Measurements from ENCODE around the gene MRM2.

Gene MRM2

GRCh38 chr7:2245883-2246675, 4.1 kb upstream of the MRM2 start:
- DNase-seq: no peak

GRCh38 chr7:2244404-2244995, 2.5 kb upstream of the MRM2 start:
- no peak for DNase-seq

- DNase-seq: no peak
Measured at GRCh38 chr7:2243458-2243857, 1.5 kb upstream of the MRM2 start.

GRCh38 chr7:2242541-2243429, 780 bp upstream of the MRM2 start:
- DNase-seq: no peak

DNA sequence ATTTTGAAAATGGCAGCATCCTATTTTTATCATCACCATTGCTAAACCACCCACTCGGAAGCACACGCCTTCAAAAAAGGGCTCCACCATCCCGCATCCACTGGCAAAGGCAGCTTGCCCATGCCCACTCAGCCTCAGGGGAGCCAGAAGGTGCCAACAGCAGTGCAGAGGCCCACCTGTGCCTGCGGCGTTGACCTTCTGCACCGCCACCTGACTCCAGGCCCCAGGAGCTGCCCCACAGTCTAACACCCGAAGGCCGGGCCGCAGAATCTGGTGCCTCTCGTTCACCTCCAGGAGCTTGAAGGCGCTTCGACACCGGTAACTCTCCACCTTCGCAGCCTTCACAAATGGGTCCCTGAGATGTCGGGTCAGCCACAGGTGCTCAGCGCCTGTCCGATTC, 2.8 kb downstream of the MRM2 start:
- DNase-seq: no peak

DNA sequence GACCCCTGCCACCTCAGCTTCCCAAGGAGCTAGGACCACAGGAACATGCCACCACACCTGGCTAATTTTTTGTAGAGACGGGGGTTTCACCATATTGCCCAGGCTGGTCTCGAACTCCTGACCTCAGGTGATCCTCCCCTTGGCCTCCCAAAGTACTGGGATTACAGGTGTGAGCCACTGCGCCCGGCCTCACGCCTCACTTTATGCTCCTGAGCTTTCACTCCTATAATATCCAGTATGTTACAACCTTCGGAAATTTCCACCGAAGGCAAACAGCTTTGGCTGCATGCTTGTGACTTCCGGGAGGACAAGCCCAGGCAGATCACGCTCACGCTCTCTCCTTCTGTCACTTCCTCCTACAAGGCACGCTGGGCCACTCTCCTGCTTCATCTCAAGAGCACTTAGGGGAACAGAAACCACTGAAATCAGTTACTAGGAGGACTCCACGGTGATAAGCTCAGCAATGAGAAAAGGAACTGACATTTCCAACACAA, 4.8 kb downstream of the MRM2 start:
- no peak for DNase-seq

GRCh38 chr7:2233926-2234325, 8.1 kb downstream of the MRM2 start:
- no peak for DNase-seq

GRCh38 chr7:2232766-2233520, 9.1 kb downstream of the MRM2 start, which contains the start of gene MAD1L1:
Gene MAD1L1 (minus strand): TSS chr7:2232945. CDS start chr7:2230133, 2,812 bp downstream.
- peak; percentile 84 to 85 for DNase-seq

DNA sequence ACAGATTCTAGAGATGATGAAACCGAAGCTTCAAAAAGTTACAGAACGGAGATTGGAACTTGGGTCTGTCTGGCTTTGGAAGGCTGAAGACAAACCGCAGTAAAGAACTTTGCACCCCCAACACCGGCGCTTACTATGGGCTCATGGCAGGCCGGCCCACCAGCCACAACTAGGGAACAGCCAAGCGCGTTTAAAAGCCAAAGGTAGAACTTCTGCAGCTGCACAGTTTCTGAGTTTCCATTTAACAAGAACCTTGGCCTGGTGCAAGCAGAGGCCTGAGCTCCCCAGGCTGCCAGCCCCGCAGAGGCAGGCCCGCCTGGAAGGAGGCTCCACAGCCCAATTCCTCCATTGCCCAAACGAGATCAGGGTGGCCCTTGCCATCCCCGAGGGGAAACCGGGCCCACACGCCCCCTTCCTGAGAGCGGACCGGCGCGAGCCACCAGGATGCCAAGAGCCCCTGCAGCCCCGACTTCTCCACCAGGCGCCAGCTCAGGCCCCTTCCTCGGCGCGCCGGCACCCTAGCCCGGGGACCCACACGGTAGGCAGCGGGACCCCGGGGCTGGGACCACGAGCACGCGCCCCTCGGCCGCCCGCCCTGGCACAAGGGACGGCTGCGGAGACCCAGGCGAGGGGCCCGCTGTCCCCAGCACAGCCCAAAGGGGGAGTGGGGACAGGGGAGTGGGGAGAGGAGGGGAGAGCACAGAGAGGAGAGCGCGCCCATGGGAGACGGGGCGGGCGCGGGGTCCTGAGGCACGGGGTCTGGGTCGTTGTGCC, 9.8 kb downstream of the MRM2 start:
- peak in 1 of 2 experiments; percentile 6 for DNase-seq

- no peak for DNase-seq
Measured at GRCh38 chr7:2230882-2231281, 11.1 kb downstream of the MRM2 start.

DNA sequence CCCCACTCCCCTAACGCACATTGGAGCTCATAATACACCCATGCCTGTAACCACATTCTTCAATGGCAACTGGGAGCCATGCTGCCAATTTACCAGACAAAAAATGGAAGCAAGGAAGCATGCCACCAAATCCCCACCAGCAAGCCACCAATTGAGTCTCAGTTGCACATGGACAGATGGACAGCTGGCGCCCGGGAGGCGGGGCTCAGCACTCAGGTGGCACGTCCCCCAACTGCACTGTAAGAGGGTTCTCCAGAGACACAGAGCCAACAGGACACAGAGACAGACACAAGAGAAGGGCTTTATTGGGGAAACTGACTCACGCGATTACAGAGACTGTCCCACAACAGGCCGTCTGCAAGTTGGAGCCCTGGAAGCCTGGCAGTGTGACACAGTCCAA, 11.8 kb downstream of the MRM2 start:
- no peak for DNase-seq

- no peak for DNase-seq
Measured at GRCh38 chr7:2229467-2229866, 12.5 kb downstream of the MRM2 start.

- no peak for DNase-seq
Measured at GRCh38 chr7:2228921-2229320, 13.1 kb downstream of the MRM2 start.

DNA sequence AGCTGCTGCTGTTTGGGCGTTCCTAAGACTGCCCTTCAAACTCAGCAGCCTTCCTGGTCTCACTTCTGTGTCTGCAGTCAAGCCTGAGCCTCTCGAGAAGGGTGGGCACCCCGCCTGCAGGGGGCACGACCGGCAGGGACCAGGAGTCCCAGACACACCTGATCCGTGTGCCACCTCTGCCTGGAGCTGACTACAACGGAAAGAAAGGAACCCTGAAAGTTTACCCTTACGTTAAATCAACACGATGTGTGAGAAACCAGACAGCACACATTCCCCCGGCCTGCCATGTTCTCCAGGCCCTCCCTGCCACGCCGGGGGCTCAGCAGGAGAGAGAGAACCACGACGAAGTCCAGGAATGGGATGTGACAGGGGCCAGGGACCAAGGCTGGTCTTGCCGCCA, 14.3 kb downstream of the MRM2 start:
- DNase-seq: no peak

- no peak for DNase-seq
Measured at GRCh38 chr7:2225830-2226229, 16.2 kb downstream of the MRM2 start.

- DNase-seq: no peak
Measured at GRCh38 chr7:2225336-2225735, 16.7 kb downstream of the MRM2 start.

GRCh38 chr7:2224934-2225333, 17.1 kb downstream of the MRM2 start:
- no peak for DNase-seq

DNA sequence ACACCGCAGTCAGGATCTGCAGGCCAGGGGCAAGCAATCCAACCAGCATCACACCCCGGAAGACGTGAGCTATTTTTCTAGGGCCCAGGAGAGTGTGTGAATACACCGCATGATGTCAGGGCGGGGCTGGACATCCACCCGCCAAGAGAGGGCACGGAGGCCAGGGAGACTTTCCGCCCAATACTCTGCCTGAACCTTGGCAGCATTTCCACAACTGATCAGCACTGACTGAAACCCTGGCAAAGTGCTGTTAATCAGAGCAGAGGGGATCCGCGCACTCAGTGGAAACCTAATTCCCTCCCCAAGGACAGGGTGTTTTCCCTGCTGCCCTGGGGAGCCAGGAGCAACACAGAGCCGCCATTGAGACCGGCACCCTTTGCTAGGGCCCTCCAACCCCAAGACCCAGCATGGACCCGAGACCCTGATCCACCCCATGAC, 17.5 kb downstream of the MRM2 start:
- DNase-seq: no peak

GRCh38 chr7:2223321-2223720, 18.7 kb downstream of the MRM2 start:
- no peak for DNase-seq

- DNase-seq: no peak
Measured at GRCh38 chr7:2222516-2222915, 19.5 kb downstream of the MRM2 start.

DNA sequence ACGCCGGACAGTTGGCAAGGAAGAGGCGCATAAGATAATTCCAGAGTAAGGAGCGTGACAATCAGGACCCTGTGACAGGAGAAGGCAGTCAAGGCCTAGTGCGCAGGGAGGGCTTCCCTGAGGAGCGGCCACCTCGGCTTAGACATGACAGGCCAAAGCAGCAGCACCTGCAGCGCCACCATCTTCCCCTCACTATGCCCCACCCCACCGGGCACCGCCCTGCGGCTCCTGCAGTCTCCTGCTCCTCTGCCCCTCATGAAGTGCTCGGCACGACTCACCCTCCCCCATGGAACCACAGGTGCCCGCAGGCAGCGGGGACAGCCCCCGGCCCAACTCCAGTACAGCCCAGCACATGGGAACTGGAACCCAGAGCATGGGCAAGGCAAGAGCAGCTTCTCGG, 21.1 kb downstream of the MRM2 start:
- no peak for DNase-seq

- no peak for DNase-seq
Measured at GRCh38 chr7:2220506-2220905, 21.5 kb downstream of the MRM2 start.

All from stimulated activated CD4-positive, alpha-beta T cell treated with anti-CD3 and anti-CD28 coated beads, Interleukin-4, amount 100 ng/mL, for 4 hours (primary cell).